GM23338 (cell line): Measurements from ENCODE around the gene KRTAP10-12.

Source experiments
- POLR2AphosphoS5 ChIP-seq: IDR thresholded peaks from 2 replicates; pipeline ENCODE4 v1.6.1; 2016; ENCODE audit warnings: antibody characterized with exemption, low read depth
- TF ChIP-seq, protein P1 (sequence below): IDR thresholded peaks from 2 replicates; pipeline ENCODE4 v1.6.1; 2016; ENCODE audit warnings: antibody characterized with exemption

DNA sequence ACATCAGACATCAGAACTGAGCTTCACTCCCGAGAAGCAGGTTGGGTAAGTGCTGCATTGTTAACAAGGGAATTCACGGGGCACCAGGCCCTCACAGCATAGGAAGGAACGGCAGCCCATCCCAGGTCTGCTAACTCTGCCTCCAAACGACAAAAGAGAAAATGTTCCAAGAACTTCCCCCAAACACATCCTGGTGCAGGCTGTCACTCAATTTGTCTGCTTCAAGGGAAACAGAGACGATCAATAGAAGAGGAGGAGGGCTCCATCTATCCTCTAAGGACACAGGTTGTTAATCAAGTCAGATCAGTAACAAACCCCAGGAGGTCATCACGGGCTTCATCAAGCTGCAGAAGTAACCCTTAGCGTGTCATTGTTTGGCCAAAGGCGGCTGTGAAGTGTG lies 17.9 kb downstream of the KRTAP10-12 start:
- TF ChIP-seq, protein P1, sequence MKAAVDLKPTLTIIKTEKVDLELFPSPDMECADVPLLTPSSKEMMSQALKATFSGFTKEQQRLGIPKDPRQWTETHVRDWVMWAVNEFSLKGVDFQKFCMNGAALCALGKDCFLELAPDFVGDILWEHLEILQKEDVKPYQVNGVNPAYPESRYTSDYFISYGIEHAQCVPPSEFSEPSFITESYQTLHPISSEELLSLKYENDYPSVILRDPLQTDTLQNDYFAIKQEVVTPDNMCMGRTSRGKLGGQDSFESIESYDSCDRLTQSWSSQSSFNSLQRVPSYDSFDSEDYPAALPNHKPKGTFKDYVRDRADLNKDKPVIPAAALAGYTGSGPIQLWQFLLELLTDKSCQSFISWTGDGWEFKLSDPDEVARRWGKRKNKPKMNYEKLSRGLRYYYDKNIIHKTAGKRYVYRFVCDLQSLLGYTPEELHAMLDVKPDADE: no peak
- no peak for TF ChIP-seq POLR2AphosphoS5
